ENCODE results near the gene NIN. TPM values are rescaled to one million over a fixed set of nuclear protein-coding genes. Genes with fewer than 3 reads are reported as not detected.

NIN gene, protein sequence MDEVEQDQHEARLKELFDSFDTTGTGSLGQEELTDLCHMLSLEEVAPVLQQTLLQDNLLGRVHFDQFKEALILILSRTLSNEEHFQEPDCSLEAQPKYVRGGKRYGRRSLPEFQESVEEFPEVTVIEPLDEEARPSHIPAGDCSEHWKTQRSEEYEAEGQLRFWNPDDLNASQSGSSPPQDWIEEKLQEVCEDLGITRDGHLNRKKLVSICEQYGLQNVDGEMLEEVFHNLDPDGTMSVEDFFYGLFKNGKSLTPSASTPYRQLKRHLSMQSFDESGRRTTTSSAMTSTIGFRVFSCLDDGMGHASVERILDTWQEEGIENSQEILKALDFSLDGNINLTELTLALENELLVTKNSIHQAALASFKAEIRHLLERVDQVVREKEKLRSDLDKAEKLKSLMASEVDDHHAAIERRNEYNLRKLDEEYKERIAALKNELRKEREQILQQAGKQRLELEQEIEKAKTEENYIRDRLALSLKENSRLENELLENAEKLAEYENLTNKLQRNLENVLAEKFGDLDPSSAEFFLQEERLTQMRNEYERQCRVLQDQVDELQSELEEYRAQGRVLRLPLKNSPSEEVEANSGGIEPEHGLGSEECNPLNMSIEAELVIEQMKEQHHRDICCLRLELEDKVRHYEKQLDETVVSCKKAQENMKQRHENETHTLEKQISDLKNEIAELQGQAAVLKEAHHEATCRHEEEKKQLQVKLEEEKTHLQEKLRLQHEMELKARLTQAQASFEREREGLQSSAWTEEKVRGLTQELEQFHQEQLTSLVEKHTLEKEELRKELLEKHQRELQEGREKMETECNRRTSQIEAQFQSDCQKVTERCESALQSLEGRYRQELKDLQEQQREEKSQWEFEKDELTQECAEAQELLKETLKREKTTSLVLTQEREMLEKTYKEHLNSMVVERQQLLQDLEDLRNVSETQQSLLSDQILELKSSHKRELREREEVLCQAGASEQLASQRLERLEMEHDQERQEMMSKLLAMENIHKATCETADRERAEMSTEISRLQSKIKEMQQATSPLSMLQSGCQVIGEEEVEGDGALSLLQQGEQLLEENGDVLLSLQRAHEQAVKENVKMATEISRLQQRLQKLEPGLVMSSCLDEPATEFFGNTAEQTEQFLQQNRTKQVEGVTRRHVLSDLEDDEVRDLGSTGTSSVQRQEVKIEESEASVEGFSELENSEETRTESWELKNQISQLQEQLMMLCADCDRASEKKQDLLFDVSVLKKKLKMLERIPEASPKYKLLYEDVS (N-terminal part only)
- total RNA-seq (2021) (34.3 and 36.5 TPM in 2 replicates), Bru-seq, nascent RNA (percentile 73 among the genes with signal in this experiment), BruChase-seq, experiment 1, labeled RNA remaining after a 2-hour chase (percentile 70 among the genes with signal in this experiment), BruChase-seq, experiment 2, labeled RNA remaining after a 6-hour chase (percentile 74 among the genes with signal in this experiment)
- long read RNA-seq, full-length matches to known transcripts = 1 of 15 reads
- long read RNA-seq, partial matches to known transcripts = 6 of 15 reads
- long read RNA-seq, other reads (novel, unspliced or antisense) = 8 of 15 reads

DNA sequence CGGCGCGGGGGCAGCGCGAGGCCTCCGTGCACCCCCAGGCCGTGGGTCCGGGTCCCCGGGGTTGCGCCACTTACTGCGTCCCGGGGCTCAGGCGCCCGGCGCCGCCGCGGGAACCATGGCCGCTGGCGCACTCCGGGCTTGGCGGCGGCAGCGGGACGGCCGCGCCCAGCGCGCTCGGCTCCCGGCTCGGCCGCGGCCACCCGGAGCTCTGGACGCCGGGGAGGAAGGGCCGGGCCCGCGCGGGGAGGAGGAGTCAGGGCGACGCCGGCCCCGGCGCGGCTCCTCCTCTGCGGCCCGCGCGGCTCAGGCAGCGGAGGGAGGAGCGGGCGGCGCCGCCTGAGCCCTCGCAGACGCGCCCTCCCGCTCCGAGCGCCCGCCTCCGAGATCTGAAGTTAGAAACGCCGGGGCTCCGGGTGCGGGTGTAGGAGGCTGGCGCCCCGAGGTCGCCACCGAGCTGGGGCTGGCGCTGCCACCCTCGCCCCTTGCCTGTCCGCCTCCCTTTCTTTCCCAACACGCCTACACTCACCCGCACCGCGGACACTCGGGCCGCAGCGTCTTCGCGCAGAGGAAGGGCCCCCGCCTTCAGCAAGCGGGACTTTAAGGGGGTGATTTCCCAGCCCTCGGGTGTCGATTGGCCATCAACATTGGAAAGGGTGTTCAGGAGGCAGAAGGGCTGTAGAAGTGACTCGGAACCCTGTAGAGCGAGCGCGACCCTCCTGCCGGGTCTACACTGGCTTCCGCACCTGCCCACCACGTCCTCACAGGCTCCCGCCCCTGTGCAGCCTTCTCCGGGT, at the start of gene NIN:
Gene NIN (minus strand): TSS at position 231 of the 794 bp plus-strand sequence. CDS start 9,106 bp downstream, outside the sequence.
- Histone ChIP-seq H3K9me3 (ENCODE audit: insufficient read depth, low read depth) (no peaks in the 10 kb centered on the region), H2AFZ (peak within 1 kb of the TSS; percentile 96), H3F3A (ENCODE audit: insufficient read depth, low read depth) (no peaks in the 10 kb centered on the region), H3K36me3 (ENCODE audit: low read depth) (no peaks in the 10 kb centered on the region), H3K4me1 (replicated peaks; ENCODE audit: insufficient read depth) (0 out of 2 replicates have a peak, but pooled peaks cover 8% of the 10 kb centered on the region), H4K20me1 (ENCODE audit: insufficient read depth) (peaks cover 15% of the 10 kb centered on the region), H3K9me2 (ENCODE audit: insufficient read depth) (no peaks in the 10 kb centered on the region), H3K4me2 (peak within 1 kb of the TSS; percentile 95), H3K4me3 (peak within 1 kb of the TSS; percentile 88), H3K27me3 (ENCODE audit: insufficient read depth, low read depth) (no peaks in the 10 kb centered on the region), H3K79me2 (ENCODE audit: low read depth) (peaks cover 19% of the 10 kb centered on the region; the same call in 1 of the 2 replicates), H3K27ac (no peak within 1 kb of the TSS)
- BruUV-seq (replicated peaks) = no TSS peak
- intact Hi-C loops (cut with micrococcal nuclease; ENCODE audit: unreplicated experiment) = no loop called here
- CTCF ChIA-PET = interaction anchor here (2.1 kb wide), 1 partner anchor 29 kb away, joined by 7 read pairs; no protein-coding TSS in a partner anchor
- DNase-seq = peak; percentile 48 to 79
- POLR2A ChIA-PET (ENCODE audit: unreplicated experiment) = interaction anchor here (0.5 to 0.7 kb wide), 3 partner anchors 29 to 1065 kb away, joined by 3 to 20 read pairs (median 4); no protein-coding TSS in a partner anchor
- TF ChIP-seq, protein P1, sequence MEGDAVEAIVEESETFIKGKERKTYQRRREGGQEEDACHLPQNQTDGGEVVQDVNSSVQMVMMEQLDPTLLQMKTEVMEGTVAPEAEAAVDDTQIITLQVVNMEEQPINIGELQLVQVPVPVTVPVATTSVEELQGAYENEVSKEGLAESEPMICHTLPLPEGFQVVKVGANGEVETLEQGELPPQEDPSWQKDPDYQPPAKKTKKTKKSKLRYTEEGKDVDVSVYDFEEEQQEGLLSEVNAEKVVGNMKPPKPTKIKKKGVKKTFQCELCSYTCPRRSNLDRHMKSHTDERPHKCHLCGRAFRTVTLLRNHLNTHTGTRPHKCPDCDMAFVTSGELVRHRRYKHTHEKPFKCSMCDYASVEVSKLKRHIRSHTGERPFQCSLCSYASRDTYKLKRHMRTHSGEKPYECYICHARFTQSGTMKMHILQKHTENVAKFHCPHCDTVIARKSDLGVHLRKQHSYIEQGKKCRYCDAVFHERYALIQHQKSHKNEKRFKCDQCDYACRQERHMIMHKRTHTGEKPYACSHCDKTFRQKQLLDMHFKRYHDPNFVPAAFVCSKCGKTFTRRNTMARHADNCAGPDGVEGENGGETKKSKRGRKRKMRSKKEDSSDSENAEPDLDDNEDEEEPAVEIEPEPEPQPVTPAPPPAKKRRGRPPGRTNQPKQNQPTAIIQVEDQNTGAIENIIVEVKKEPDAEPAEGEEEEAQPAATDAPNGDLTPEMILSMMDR (conservative IDR thresholded peaks at IDR 0.05) = no peak
- no peak for TF ChIP-seq EZH2 (IDR thresholded peaks at IDR 0.05; ENCODE audit: low read depth)

DNA sequence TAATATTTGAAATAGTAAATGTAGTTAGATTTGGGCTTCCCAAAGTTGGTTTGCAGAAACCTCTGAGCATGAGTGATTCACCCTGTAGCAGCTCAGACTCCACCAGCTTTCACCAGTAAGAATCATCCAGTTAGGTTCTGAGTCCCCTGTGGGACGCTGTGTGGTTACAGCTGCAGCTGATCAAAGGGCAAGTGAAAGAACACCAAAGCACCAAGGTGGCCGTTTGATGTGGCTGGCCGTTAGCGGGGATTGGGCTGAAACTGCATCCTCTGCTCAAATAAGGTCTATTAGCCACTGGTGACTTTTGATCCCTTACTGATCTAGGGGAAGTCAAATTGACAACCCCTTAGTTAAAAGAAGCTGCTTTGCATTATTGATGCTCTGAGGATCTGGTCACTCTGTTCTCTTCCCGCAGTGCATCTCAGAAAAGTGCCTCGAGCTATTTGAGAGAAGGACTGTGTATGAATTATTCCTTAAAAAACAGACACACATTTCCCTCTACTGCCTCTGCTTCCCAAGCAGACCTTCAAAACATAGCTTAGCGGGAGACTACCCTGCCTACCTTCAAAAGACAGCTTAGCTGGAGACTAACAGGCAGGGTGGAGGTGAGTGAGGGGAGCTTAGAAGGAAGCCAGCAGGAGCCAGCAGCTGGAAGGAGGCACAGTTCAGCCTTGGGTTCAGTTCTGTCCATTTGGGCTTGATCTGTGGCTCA, 44.6 kb upstream of the NIN start:
- Histone ChIP-seq H3K79me2 (ENCODE audit: low read depth) (no peaks in the 10 kb centered on the region), H3K4me2 (no peak overlapping the region), H3K36me3 (ENCODE audit: low read depth) (no peaks in the 10 kb centered on the region), H3K4me3 (no peak overlapping the region), H3K9me2 (ENCODE audit: insufficient read depth) (no peaks in the 10 kb centered on the region), H3K9me3 (ENCODE audit: insufficient read depth, low read depth) (no peaks in the 10 kb centered on the region), H3F3A (ENCODE audit: insufficient read depth, low read depth) (no peaks in the 10 kb centered on the region), H4K20me1 (ENCODE audit: insufficient read depth) (no peaks in the 10 kb centered on the region), H3K27me3 (ENCODE audit: insufficient read depth, low read depth) (no peaks in the 10 kb centered on the region), H3K27ac (no peak overlapping the region), H3K4me1 (replicated peaks; ENCODE audit: insufficient read depth) (no peaks in the 10 kb centered on the region), H2AFZ (no peak overlapping the region)
- TF ChIP-seq EZH2 (IDR thresholded peaks at IDR 0.05; ENCODE audit: low read depth) = no peak
- TF ChIP-seq, protein P1 (conservative IDR thresholded peaks at IDR 0.05) = no peak
- BruUV-seq (replicated peaks) = no TSS peak
- intact Hi-C loops (cut with micrococcal nuclease; ENCODE audit: unreplicated experiment) = no loop called here
- ChIA-PET CTCF (no interaction called here), POLR2A (ENCODE audit: unreplicated experiment) (no interaction called here)
- no peak for DNase-seq
